Activated naive CD8-positive, alpha-beta T cell treated with anti-CD3 and anti-CD28 coated beads, Interleukin-2, amount 10 ng/mL, durations not matched to agents 7 days and 5 days (primary cell): ENCODE data around the gene TOX3. TPM values are rescaled to one million over a fixed set of nuclear protein-coding genes. Genes with fewer than 3 reads are reported as not detected.

Source experiments
- ATAC-seq: fragments of 150-1000 bp; cut with Tn5 transposase; one replicate; pipeline ENCODE4 v1.10.0; 2021; ENCODE audit warnings: low read depth, moderate library complexity
- POLR2A ChIA-PET: fragments of 350-600 bp; sonication (Branson Sonifier 250); formaldehyde crosslinking; loops from one replicate; lab custom pipeline; 2021; ENCODE audit warnings: antibody characterized with exemption; lab: Charles Lee
- DNase-seq: peaks from one replicate; pipeline ENCODE4 v3.0.0; 2021
- H3K27ac Mint-ChIP-seq: one replicate; pipeline ENCODE4 v1.8.0; 2022; ENCODE audit warnings: mild to moderate bottlenecking, mixed read lengths
- H3K27me3 Mint-ChIP-seq: one replicate; pipeline ENCODE4 v1.8.0; 2022; ENCODE audit warnings: mild to moderate bottlenecking, moderate library complexity, mixed read lengths
- H3K36me3 Mint-ChIP-seq: one replicate; pipeline ENCODE4 v1.8.0; 2021; ENCODE audit warnings: mild to moderate bottlenecking, mixed read lengths
- H3K4me1 Mint-ChIP-seq: one replicate; pipeline ENCODE4 v1.8.0; 2021; ENCODE audit warnings: mixed read lengths
- H3K4me3 Mint-ChIP-seq: one replicate; pipeline ENCODE4 v1.8.0; 2022; ENCODE audit warnings: mild to moderate bottlenecking, moderate library complexity, mixed read lengths
- H3K9me3 Mint-ChIP-seq: one replicate; pipeline ENCODE4 v1.8.0; 2021; ENCODE audit warnings: mixed read lengths
- total RNA-seq, 2 experiments: library from RNA; stranded (reverse); gene quantifications; one replicate each; pipeline ENCODE4 v1.2.3, GENCODE V29; 2021

TOX3 gene
- total RNA-seq, 2 experiments from 2014 or later = not detected

- no peak overlapping the region for H3K4me3 Mint-ChIP-seq
- POLR2A ChIA-PET = no interaction called here
- no peaks in the 10 kb centered on the region for H3K4me1 Mint-ChIP-seq
- no peak overlapping the region for H3K27ac Mint-ChIP-seq
- H3K27me3 Mint-ChIP-seq = no peaks in the 10 kb centered on the region
- no peak for DNase-seq
- no peak for ATAC-seq
- no peaks in the 10 kb centered on the region for H3K9me3 Mint-ChIP-seq
- no peaks in the 10 kb centered on the region for H3K36me3 Mint-ChIP-seq
Observed at GRCh38 chr16:52573365-52574299, 26.7 kb upstream of the TOX3 start.

GRCh38 chr16:52572656-52573055, 25.7 kb upstream of the TOX3 start:
- ATAC-seq (no peak), DNase-seq (no peak)
- POLR2A ChIA-PET = no interaction called here
- Mint-ChIP-seq H3K27me3 (no peaks in the 10 kb centered on the region), H3K4me1 (no peaks in the 10 kb centered on the region), H3K4me3 (no peak overlapping the region), H3K27ac (no peak overlapping the region), H3K9me3 (no peaks in the 10 kb centered on the region), H3K36me3 (no peaks in the 10 kb centered on the region)

- H3K27ac Mint-ChIP-seq = no peak overlapping the region
- POLR2A ChIA-PET = no interaction called here
- ATAC-seq (no peak), DNase-seq (no peak)
- no peaks in the 10 kb centered on the region for H3K4me1 Mint-ChIP-seq
- no peak overlapping the region for H3K4me3 Mint-ChIP-seq
- no peaks in the 10 kb centered on the region for H3K27me3 Mint-ChIP-seq
- no peaks in the 10 kb centered on the region for H3K36me3 Mint-ChIP-seq
- H3K9me3 Mint-ChIP-seq = no peaks in the 10 kb centered on the region
Observed at GRCh38 chr16:52570495-52571091, 23.6 kb upstream of the TOX3 start.

- H3K36me3 Mint-ChIP-seq = no peaks in the 10 kb centered on the region
- no peak overlapping the region for H3K27ac Mint-ChIP-seq
Observed at GRCh38 chr16:52569701-52570100, 22.8 kb upstream of the TOX3 start.

GRCh38 chr16:52568983-52569690, 22.2 kb upstream of the TOX3 start:
- H3K27me3 Mint-ChIP-seq = no peaks in the 10 kb centered on the region
- DNase-seq (no peak), ATAC-seq (no peak)
- POLR2A ChIA-PET = no interaction called here
- no peak overlapping the region for H3K4me3 Mint-ChIP-seq
- H3K4me1 Mint-ChIP-seq = no peaks in the 10 kb centered on the region
- H3K9me3 Mint-ChIP-seq = no peaks in the 10 kb centered on the region
- H3K36me3 Mint-ChIP-seq = no peaks in the 10 kb centered on the region
- no peak overlapping the region for H3K27ac Mint-ChIP-seq

More at GRCh38 chr16:52569701-52570100, 22.8 kb upstream of the TOX3 start:
- POLR2A ChIA-PET = no interaction called here
- ATAC-seq = no peak
- no peaks in the 10 kb centered on the region for H3K4me1 Mint-ChIP-seq
- H3K27me3 Mint-ChIP-seq = no peaks in the 10 kb centered on the region
- no peak for DNase-seq
- H3K9me3 Mint-ChIP-seq = no peaks in the 10 kb centered on the region
- no peak overlapping the region for H3K4me3 Mint-ChIP-seq

- H3K27me3 Mint-ChIP-seq = no peaks in the 10 kb centered on the region
- POLR2A ChIA-PET = no interaction called here
Observed at GRCh38 chr16:52568495-52568894, 21.6 kb upstream of the TOX3 start.

GRCh38 chr16:52567193-52567592, 20.2 kb upstream of the TOX3 start:
- Mint-ChIP-seq H3K9me3 (no peaks in the 10 kb centered on the region), H3K36me3 (no peaks in the 10 kb centered on the region), H3K4me1 (no peaks in the 10 kb centered on the region), H3K27ac (no peak overlapping the region), H3K27me3 (no peaks in the 10 kb centered on the region), H3K4me3 (no peak overlapping the region)
- POLR2A ChIA-PET = no interaction called here
- DNase-seq (no peak), ATAC-seq (no peak)

More at GRCh38 chr16:52568495-52568894, 21.6 kb upstream of the TOX3 start:
- Mint-ChIP-seq H3K4me3 (no peak overlapping the region), H3K4me1 (no peaks in the 10 kb centered on the region), H3K9me3 (no peaks in the 10 kb centered on the region), H3K27ac (no peak overlapping the region), H3K36me3 (no peaks in the 10 kb centered on the region)
- DNase-seq (no peak), ATAC-seq (no peak)

GRCh38 chr16:52563767-52564611, 17.0 kb upstream of the TOX3 start:
- no peaks in the 10 kb centered on the region for H3K9me3 Mint-ChIP-seq
- H3K27ac Mint-ChIP-seq = no peak overlapping the region
- H3K4me3 Mint-ChIP-seq = no peak overlapping the region
- DNase-seq (no peak), ATAC-seq (no peak)
- peaks cover 1% of the 10 kb centered on the region for H3K27me3 Mint-ChIP-seq
- H3K36me3 Mint-ChIP-seq = no peaks in the 10 kb centered on the region
- POLR2A ChIA-PET = no interaction called here
- H3K4me1 Mint-ChIP-seq = no peaks in the 10 kb centered on the region

GRCh38 chr16:52562770-52563169, 15.8 kb upstream of the TOX3 start:
- Mint-ChIP-seq H3K4me1 (no peaks in the 10 kb centered on the region), H3K4me3 (no peak overlapping the region), H3K27me3 (peaks cover 1% of the 10 kb centered on the region), H3K36me3 (no peaks in the 10 kb centered on the region), H3K27ac (no peak overlapping the region), H3K9me3 (no peaks in the 10 kb centered on the region)
- POLR2A ChIA-PET = no interaction called here
- ATAC-seq = no peak
- no peak for DNase-seq

GRCh38 chr16:52561910-52562741, 15.2 kb upstream of the TOX3 start:
- Mint-ChIP-seq H3K4me1 (no peaks in the 10 kb centered on the region), H3K27ac (no peak overlapping the region), H3K4me3 (no peak overlapping the region), H3K36me3 (no peaks in the 10 kb centered on the region), H3K9me3 (no peaks in the 10 kb centered on the region), H3K27me3 (peaks cover 1% of the 10 kb centered on the region)
- no peak for ATAC-seq
- POLR2A ChIA-PET = no interaction called here
- no peak for DNase-seq

GRCh38 chr16:52558448-52558847, 11.5 kb upstream of the TOX3 start:
- no peak overlapping the region for H3K4me3 Mint-ChIP-seq

GRCh38 chr16:52557236-52557635, 10.3 kb upstream of the TOX3 start:
- DNase-seq (no peak), ATAC-seq (no peak)
- peaks cover 4% of the 10 kb centered on the region for H3K27me3 Mint-ChIP-seq
- H3K9me3 Mint-ChIP-seq = peaks cover 2% of the 10 kb centered on the region
- POLR2A ChIA-PET = no interaction called here
- no peak overlapping the region for H3K27ac Mint-ChIP-seq
- H3K4me1 Mint-ChIP-seq = no peaks in the 10 kb centered on the region
- H3K4me3 Mint-ChIP-seq = no peak overlapping the region
- H3K36me3 Mint-ChIP-seq = no peaks in the 10 kb centered on the region

More at GRCh38 chr16:52558448-52558847, 11.5 kb upstream of the TOX3 start:
- no peak overlapping the region for H3K27ac Mint-ChIP-seq
- no peaks in the 10 kb centered on the region for H3K4me1 Mint-ChIP-seq
- H3K36me3 Mint-ChIP-seq = no peaks in the 10 kb centered on the region
- DNase-seq (no peak), ATAC-seq (no peak)
- peaks cover 1% of the 10 kb centered on the region for H3K27me3 Mint-ChIP-seq
- POLR2A ChIA-PET = no interaction called here
- peaks cover 2% of the 10 kb centered on the region for H3K9me3 Mint-ChIP-seq
